SW480 (cell line): ENCODE results near the gene FAM107A.

Experiments
- DNase-seq: peaks from one replicate; pipeline ENCODE4 v3.0.0-alpha.2; 2016; ENCODE audit warnings: low spot score

Gene FAM107A

GRCh38 chr3:58518291-58518789, 58.9 kb downstream of the FAM107A start:
- DNase-seq = no peak

GRCh38 chr3:58514405-58514804, 62.8 kb downstream of the FAM107A start:
- no peak for DNase-seq
